GM19372 (cell line): Measurements from ENCODE around the gene ZDHHC24.
"Not testable (repeated sequence)": the region's sequence is repeated elsewhere in the genome, so short reads cannot be mapped to it uniquely, and the experiment has no call there.

Experiments used
- ATAC-seq: cut with Tn5 transposase; IDR thresholded peaks from one replicate; pipeline ENCODE4 v1.9.1; 2021; ENCODE audit warnings: mild to moderate bottlenecking, low read depth, moderate library complexity; ENCODE audit not compliant: unreplicated experiment

Gene ZDHHC24

DNA sequence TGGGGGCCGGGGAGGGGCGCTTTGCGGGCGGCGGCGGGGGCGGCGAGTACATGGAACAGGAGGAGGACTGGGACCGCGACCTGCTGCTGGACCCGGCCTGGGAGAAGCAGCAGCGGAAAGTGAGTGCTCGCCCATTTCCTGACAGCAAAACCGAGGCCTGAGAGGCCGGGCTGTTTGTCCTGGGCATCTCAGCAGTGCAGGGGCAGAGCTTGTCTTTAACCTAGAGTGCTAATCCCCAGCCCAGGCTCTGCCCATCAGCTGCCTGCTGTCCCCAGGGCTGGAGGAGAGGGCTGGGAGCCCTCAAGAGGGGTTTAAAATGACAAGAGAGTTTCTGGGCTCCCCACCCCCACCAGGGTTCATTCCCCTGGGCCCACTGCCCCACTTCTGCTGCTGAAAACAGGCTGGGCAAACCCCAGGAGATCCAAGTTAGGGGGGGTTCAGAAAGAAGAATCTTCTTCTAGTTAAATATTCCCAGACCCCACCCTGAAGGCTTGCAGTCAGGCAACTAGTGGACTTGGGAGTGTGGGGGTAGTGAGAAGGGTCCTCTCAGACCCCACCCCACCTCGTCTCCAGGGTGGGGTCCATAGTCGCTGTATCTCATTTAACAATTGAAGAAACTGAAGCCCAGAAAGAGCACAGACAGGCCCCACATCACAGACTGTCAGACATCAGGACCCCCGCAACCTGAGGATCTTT is 1.3 kb upstream of the ZDHHC24 start:
- ATAC-seq, result no peak

DNA sequence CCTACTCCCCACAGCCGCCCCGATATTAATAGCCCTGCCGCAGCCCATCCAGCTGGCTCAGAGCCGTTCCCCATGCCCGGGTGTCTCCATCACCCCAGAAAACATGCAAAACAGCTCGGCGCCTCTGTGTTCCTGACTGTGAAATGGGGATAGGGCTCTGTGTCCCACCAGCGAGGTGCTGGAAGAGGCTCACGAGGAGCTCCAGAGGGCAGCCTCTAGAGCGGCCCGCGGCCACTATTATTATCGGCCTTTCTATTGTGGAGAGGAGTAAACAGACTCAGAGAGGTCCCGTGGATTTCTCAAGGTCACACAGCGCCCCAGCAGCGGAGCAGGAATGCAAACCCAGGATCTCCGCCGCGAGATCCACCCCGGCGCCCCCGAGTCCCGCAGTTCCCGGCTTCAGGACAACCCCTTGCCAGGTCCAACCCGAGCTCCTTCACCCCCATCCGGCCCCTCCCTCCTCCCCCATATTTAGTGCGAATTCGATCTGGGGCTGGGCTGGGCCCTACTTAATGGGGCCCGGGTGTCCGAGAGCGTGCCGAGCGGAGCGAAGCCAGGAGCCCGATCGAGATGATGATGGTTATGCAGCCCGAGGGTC is 619 bp upstream of the ZDHHC24 start, which contains the start of gene ACTN3:
Gene ACTN3 (plus strand): TSS at position 536 of the 598 bp plus-strand sequence. CDS start 35 bp downstream, at position 571.
- ATAC-seq, result peak; percentile 3

DNA sequence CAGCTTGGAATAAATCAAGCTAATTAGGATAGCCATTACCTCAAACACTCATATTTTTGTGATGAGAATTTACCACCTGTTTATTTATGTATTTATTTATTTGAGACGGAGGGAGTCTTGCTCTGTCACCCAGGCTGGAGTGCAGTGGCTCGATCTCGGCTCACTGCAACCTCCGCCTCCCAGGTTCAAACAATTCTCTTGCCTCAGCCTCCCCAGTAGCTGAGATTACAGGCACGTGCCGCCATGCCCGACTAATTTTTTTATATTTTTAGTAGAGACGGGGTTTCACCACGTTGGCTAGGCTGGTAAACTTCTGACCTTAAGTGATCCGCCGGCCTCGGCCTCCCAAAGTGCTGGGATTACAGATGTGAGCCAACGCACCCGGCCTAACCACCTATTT is 896 bp downstream of the ZDHHC24 start:
- ATAC-seq, result not testable (repeated sequence)

DNA sequence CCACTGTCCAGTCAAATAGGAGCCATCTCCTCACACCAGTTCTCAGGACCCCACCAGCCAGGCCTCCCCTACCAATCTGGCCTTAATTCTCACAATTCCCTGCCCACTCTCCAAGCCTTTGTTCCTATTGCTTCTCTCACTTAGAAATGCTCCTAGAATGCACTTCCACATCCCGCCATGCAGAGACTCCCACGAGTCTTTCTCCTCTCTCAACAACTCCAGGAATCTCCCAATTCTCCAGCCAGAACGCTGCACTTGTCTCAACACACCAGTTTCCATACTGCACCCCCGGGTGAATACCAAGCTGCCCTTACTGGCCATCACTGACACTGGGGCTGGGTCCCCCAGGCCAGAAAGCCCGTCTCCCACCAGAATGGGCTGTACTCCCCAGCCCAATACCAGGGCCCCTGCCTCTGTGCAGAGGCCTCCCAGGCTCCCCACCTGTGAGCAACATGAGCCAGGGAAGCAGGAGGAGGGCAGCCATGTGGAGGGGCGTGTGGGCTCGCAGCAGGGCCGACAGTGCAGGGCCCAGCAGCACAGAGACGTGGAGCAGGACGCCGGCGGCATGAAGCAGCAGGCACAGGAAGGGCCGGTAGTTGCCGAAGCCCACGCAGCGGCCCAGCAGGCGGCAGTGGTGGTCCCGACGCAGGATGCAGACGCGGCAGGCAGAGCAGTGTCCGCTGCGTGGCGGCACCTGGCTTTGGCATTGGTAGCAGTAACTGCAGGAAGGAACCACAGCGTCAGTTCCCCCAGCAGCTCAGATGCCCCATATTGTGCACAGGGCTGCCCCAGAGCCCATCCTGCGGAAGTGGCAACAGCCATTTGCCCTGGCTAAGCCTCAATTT is 2.4 kb downstream of the ZDHHC24 start:
- ATAC-seq, result no peak

DNA sequence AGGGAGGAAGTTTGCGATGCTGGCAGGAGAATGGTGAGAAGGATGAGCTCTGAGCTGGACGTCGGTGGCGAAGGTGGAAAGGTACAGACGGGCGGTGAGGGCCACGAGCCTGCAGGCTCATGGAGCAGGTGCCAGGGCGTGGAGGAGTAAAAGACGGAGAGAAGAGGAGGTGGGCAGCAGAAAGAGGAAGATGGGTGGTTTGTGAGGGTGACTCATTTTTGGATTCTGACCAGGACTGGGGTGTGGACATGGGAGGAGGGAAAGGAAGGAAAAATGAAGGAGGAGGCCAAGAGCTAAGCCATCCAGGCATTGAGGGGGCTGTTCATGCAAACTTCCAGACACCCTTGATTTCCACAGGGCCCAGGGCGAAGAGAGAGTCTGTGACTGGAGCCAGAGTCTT is 3.5 kb downstream of the ZDHHC24 start:
- ATAC-seq, result no peak

DNA sequence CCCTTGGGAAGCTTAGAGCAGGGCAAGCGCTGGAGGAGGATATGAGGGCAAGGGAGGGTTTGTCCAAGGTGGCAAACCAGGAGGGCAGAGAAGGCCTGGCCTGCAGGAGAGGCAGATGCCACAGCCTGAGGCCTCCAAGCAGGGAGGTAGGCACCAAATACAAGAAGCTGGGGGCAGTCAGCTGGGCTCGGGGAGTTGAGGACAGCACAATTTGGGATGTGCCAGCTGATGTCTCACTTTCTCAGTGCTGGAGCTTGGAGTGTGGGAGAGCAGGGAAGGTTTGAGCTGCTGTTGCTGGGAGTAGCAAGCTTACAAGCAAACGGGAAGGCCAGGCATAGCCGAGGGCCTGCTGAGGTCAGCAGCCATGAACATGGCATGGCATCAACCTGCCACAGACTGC is 4.0 kb downstream of the ZDHHC24 start:
- no peak for ATAC-seq

DNA sequence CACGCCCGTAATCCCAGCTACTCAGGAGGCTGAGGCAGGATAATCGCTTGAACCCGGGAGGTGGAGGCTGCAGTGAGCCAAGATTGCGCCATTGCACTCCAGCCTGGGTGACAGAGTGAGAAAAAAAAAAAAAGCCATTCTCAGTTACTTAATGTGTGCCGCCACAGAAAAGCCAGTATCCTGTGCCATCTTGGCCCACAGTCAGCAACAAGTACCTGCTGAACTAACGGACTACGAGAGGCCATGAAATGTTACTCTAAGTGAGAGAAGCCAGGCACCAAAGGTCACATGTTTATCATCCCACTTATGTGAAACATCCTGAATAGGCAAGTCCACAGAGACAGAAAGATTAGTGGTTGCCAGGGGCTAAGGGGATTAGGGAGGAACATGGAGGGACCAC is 5.2 kb downstream of the ZDHHC24 start:
- not testable (repeated sequence) for ATAC-seq

DNA sequence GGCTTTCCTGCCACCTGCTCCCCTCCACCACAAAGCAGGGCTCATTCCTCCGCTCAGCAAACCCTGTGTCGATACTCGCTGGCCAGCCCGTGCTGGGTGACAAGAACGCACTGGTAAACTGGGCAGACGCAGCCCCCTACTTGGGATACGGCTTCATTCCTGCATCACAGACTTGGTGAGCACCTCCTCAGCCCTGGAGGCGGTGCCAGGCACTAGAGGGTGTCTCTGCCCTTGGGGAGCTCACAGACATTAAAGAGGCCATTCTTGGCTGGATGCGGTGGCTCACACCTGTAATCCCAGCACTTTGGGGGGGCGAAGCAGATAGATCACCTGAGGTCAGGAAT is 6.0 kb downstream of the ZDHHC24 start:
- ATAC-seq, result no peak

DNA sequence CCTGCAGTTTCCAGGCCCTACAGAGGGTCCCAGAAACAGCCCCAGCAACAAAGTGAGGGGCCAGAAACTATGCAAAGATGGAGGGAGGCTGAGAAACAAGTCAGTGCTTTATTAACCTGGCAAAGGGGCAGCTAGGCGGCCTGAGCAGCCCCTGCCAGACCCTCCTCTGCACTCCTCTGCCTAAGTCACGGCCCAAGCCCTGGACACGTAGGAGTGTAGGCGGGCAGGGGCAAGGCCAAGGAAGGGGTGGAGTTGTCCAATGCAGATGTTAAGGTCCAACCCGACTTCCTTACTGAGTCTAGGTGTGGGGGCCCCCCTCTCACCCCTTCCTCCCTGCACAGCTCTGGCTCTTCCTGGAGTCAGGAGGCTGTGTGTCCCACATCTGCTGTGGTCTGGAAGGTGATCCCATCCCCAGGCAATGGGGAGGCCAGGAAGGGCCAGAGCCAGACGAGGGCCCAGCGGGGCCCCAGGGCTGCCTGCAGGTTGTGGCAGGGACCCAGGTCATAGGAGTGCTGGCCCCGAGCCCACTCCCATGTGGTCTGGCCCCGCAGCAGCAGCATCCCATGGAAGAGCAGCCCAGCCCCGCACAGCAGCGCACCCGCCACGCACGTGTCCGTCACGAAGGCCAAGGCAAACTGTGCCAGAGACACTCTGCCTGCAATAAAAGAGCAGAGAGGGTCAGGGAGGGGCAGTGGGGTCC is 6.5 kb downstream of the ZDHHC24 start:
- no peak for ATAC-seq

DNA sequence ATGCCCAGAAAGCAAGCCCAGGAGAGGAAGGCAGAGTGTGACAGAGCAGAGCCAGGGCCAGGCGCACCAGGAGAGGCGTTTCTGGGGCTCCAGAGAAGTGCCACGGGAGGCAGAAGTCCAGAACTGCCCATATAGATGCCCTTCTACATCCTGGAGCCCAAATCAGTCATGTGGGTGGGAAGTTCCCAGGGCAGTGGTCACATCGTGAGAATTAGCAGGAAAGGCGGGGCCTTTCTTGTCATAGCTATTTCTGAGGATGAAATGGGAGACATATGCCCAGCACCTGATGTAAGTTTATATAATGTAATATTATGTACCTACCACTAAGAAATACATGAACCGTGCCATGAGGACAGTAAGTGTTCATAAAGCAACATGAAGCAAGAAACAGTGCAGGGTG is 13.1 kb downstream of the ZDHHC24 start:
- ATAC-seq, result no peak

DNA sequence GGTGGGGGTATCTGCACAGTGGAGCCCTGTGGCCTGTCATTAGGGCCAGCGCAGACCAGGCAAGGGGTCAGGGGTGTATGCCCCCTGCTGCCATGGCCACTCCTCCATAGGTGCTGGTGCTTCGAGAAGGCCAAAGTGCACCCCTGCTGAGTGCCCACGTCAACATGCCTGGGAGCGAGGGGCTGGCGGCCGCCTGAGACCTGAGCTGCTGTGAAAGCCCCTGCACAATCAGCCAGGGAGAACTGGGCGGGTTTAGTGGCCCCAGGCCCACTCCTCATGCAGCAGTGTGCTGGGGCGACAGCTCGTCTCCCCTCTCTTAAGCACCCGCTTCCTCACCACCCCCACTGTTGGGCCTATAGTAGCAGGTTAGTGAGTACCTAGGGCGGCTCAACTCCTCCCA is 14.0 kb downstream of the ZDHHC24 start:
- no peak for ATAC-seq

DNA sequence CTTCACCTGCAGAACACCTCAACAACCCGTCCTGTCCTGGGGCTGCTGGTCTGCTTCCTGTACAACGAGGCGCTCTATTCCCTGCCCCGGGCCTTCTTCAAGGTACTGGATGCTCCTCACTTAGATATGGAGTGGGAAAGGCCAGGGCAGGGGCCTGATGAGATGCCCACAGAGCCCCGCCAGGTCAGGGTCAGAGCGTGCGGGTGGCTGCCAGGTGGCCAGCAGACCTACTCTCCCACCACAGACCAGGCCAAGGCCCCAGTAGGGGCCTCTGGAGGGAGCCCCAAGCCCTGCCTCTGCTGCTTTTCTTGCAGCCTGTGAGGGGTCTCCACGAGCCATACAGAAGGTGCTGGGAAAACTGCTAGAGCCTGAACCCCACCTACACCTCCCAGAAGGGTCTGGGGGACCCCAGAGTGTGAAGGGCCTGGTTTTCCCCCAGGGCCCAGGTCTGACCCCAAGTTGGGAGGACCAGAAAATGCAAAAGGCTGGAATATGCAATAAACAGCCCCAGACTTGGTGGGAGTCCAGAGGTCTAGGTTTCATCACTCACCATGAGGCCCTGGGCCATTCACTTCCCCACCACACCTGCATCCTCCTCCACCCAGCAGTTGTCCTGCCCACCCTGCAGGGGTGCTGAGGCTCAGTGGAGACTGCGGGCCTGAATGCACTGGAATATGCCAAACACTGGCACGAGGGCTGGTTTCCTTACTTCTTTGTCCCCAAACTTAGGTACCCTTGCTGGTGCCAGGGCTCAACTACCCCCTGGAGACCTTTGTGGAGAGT is 14.7 kb downstream of the ZDHHC24 start:
- no peak for ATAC-seq

DNA sequence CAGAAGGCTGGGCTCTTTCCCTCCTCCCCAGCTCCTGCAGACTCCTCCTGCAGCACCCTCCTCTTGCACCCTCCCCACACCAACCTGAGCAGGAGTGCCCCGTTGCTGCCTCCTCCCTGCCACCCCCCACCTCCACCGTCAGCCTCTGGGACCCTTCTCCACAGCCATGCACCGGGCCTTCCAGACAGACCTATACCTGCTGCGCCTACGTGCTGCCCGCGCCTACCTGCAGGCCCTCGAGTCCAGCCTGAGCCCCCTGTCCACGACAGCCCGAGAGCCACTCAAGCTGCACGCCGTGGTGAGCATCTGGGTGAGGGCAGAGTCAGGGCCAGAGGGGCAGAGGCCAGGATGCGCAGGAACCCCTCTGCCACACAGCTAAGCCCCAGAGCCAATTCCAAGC is 16.2 kb downstream of the ZDHHC24 start:
- ATAC-seq, result no peak

DNA sequence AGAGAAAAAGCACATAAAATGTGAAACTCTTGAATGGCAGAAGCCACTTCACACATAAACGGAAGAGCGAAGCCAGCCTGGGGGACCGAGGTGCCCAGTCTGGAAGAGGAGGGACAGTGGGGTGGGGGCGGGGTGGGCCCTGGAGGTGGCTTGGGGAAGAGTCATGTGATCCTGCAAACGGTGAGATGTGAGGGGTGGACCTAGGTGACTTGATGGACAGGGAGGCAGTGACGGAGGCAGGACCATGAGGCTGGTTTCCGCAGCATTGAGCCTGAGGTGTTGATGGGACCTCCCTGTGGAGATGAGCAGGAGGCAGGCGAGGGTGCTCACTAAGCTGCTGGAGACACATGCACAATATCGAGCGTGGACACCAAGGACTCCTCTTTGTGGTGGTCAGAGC is 16.8 kb downstream of the ZDHHC24 start:
- ATAC-seq, result no peak

DNA sequence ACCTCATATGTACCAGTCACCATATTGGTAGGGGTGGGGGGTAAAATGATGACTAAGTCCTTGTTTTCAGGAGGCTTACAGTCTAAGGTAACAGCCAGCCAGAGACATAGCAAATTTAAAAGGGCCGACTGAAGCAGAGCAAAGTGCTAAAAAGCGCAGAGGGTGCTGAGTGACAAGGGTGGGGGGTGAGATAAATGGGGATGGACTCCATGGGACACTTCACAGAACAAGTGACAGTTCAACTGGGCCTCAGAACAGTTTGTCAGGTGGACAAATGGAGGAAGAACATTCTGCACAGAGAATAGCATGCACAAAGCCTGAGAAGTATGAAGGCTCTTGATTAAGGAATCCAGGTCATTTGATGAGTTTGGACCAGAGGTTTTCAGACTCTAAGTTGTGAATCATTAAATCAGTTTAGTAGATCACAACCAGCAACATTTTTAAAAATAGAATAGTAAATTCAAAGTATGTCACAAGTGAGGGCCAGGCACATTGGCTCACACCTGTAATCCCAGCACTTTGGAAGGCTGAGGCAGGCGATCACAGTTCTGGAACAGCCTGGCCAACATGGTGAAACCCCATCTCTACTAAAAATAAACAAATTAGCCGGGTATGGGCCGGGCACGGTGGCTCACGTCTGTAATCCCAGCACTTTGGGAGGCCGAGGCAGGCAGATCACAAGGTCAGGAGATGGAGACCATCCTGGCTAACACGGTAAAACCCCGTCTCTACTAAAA is 21.4 kb downstream of the ZDHHC24 start:
- no peak for ATAC-seq

DNA sequence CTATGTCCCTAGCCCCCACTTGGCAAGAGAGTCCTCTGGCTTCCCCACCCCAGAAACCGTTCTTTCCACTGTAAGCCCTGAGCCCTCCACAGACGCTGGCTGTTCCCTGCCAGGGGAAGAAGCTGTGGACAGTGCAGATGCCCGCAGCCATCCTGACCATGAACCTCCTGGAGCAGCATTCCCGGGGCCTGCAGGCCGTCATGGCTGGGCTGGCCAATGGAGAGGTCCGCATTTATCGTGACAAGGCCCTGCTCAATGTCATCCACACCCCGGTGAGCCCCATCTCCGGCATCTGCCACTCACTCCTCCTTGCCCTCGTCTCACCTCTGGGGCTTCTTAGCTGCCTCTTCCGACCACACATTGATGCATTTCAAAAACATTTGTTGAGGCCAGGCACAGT is 22.2 kb downstream of the ZDHHC24 start:
- no peak for ATAC-seq

DNA sequence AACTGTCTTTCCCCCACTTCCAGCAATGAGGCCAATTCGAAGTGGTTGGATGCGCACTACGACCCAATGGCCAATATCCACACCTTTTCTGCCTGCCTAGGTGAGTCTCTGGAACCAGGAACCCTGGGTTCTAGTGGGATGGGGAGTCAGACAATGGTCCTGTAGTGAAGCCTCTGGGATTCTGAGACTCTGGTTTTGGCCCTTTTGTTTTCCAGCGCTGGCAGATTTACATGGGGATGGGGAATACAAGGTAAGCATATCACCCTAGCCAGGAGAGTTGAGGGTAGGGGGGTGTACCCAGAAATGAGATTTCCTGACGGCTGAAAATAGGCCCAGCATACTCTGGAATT is 34.9 kb downstream of the ZDHHC24 start:
- no peak for ATAC-seq

DNA sequence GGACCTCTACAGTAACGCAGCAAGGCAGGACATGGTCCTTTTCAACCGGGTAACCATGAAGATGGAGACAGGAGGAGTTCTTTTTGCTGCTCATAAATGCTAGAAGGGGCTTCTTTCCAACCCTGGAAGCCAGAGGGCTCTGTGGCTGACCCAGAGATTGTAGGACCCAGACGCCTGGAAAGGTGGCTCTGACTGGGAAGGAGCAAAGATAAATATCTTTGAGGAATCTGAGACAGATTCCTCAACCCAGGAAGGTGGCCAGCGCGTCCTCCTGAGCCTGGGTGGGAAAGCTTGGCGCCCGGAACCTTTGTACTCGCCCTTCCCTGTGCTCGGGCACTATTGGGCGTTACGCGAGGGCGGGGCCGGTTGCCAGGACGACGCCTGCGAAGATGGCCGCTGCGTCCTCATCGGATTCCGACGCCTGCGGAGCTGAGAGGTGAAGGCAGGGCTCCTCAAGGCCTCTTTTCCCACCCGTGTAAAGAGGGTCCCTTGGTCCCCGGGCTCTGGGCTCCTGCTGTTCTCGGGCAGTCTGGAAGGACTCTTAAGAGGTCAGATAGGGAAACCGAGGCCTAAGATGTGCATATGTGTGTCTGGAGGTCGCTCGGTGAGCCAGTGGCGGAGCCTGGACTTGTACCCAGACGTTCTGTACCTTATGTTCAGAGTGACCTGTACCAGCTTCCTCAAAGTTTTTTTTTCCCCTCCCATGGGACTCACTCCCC is 35.4 kb downstream of the ZDHHC24 start, which contains the start of gene BBS1:
Gene BBS1 (plus strand): TSS at position 365 of the 719 bp plus-strand sequence. CDS start 25 bp downstream, at position 390.
- ATAC-seq, result peak; percentile 80

DNA sequence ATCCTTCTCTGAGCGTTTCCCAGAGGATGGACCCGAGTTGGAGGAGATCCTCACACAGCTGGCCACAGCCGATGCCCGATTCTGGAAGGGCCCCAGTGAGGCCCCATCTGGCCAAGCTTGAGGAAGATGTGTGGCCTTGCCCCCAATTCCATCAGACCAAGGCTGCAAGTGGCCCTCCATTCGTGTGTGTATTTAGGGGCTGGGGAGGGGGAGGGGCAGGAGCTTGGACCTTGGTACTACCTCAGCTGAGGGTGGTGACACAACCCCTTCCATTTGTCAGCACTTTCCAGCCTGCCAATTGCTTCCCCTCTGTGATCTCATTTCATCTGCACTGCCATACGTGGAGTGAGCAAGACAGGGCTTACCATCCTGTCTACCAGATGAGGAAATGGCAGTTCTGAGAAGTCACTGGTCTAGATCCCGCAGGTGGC is 36.7 kb downstream of the ZDHHC24 start:
- ATAC-seq, result no peak
